Hematopoietic multipotent progenitor cell treated with erythropoietin and hydrocortisone succinate and interleukin-3 and kit ligand, for 4 days (in vitro differentiated cells): ENCODE data around the gene CDK12.

ENCODE experiments used
- DNase-seq: peaks from one replicate; pipeline ENCODE4 v3.0.0-alpha.2; 2015

The CDK12 gene

GRCh38 chr17:39549747-39550573 is 88.7 kb downstream of the CDK12 start:
- DNase-seq, result no peak

- DNase-seq, result no peak
These were observed 90.6 kb downstream of the CDK12 start for GRCh38 chr17:39551879-39552278.

GRCh38 chr17:39553341-39553945 is 92.2 kb downstream of the CDK12 start:
- DNase-seq, result no peak

GRCh38 chr17:39555368-39555767 is 94.1 kb downstream of the CDK12 start:
- no peak for DNase-seq

- no peak for DNase-seq
These were observed 95.1 kb downstream of the CDK12 start for GRCh38 chr17:39556423-39556822.

GRCh38 chr17:39562395-39562794 is 101.1 kb downstream of the CDK12 start:
- no peak for DNase-seq

- no peak for DNase-seq
These were observed 101.7 kb downstream of the CDK12 start for GRCh38 chr17:39562976-39563375.

GRCh38 chr17:39563476-39563875 is 102.2 kb downstream of the CDK12 start:
- peak; percentile 78 for DNase-seq

- no peak for DNase-seq
These were observed 103.0 kb downstream of the CDK12 start for GRCh38 chr17:39564211-39564848.

- no peak for DNase-seq
These were observed 105.0 kb downstream of the CDK12 start for GRCh38 chr17:39566094-39566850.

GRCh38 chr17:39568702-39569101 is 107.4 kb downstream of the CDK12 start:
- DNase-seq, result no peak

- DNase-seq, result no peak
These were observed 107.8 kb downstream of the CDK12 start for GRCh38 chr17:39569126-39569525.

GRCh38 chr17:39572121-39572520 is 110.8 kb downstream of the CDK12 start:
- no peak for DNase-seq

GRCh38 chr17:39573447-39574298 is 112.4 kb downstream of the CDK12 start:
- peak; percentile 80 for DNase-seq

- peak; percentile 50 for DNase-seq
These were observed 114.9 kb downstream of the CDK12 start for GRCh38 chr17:39576187-39576586.

- DNase-seq, result no peak
These were observed 117.0 kb downstream of the CDK12 start for GRCh38 chr17:39578272-39578671.

GRCh38 chr17:39579318-39580081 is 118.2 kb downstream of the CDK12 start:
- no peak for DNase-seq

GRCh38 chr17:39580082-39580468 is 118.8 kb downstream of the CDK12 start:
- no peak for DNase-seq

GRCh38 chr17:39581071-39581758 is 119.9 kb downstream of the CDK12 start:
- DNase-seq, result no peak

GRCh38 chr17:39581759-39582085 is 120.4 kb downstream of the CDK12 start:
- DNase-seq, result no peak

- no peak for DNase-seq
These were observed 121.4 kb downstream of the CDK12 start for GRCh38 chr17:39582658-39583057.
